ENCODE measurements around the gene TUBGCP2. TPM values are rescaled to one million over a fixed set of nuclear protein-coding genes. Genes with fewer than 3 reads are reported as not detected.

TUBGCP2 gene
- total and polyA plus RNA-seq, 9 of the 15 experiments (the other 6 are each of a cell fraction or from before 2014, with no cell fraction given), result 4.3 to 56.6 (median 28.4) TPM

DNA sequence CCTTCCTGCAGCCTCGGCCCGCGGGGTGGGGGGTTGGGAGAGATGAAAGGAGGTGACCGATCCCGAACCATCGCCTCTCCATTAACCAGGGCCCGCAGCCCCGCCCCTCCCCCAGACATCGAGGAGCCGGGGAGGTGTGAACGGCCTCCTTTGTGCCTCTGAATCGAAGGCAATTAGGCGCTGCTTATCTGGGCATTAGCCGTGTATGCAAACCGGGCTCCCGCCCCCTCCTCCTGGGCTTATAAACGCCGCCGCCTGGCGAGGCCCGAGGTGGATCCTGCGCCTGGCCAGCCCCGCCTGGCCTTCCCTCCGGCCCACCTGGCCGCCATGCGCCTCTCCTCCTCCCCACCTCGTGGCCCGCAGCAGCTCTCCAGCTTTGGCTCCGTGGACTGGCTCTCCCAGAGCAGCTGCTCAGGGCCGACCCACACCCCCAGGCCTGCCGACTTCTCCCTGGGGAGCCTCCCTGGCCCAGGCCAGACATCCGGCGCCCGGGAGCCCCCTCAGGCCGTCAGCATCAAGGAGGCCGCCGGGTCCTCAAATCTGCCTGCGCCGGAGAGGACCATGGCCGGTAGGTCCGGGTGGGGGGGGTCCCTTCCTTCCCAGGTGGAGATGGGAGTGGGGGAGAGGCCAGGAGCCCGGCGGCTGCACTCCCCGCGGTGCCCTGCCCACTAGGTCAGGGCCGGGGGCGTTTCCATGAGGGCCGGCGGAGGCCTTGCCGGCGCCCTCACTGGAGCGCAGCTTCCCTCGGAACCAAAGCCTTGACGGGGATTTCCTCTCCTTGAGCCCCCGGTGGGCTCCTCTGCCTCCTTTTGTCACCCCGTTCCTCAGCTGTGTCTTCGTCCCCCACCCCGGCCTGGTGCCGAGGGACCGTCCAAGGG is 70.8 kb downstream of the TUBGCP2 start, which contains the start of gene VENTX:
Gene VENTX (plus strand): TSS at position 268 of the 878 bp plus-strand sequence. CDS start 60 bp downstream, at position 328.
- Histone ChIP-seq H3K4me3 (no peak within 1 kb of the TSS), H3K9me1 (ENCODE audit: control insufficient read depth, insufficient read depth, low read length) (no peaks in the 10 kb centered on the region), H3K9me3 (replicated peaks; ENCODE audit: control insufficient read depth, insufficient read depth, low read depth, low read length) (no peaks in the 10 kb centered on the region), H3K36me3 (ENCODE audit: control insufficient read depth, insufficient read depth, low read length) (no peaks in the 10 kb centered on the region), H3K9ac (ENCODE audit: insufficient read depth in 1 of 2, low read depth in 2 of 2, low read length in 2 of 2) (no peak within 1 kb of the TSS), H3K4me1 (replicated peaks in 1 of 2; ENCODE audit: control insufficient read depth in 2 of 2, insufficient read depth in 2 of 2, low read length in 2 of 2) (peaks cover under 1 to 52% of the 10 kb centered on the region in 2 experiments), H3K79me2 (ENCODE audit: control insufficient read depth, insufficient read depth, low read length) (no peaks in the 10 kb centered on the region), H4K20me1 (replicated peaks; ENCODE audit: control insufficient read depth, insufficient read depth, low read length) (no peaks in the 10 kb centered on the region), H3K4me2 (ENCODE audit: insufficient read depth, low read length) (no peak within 1 kb of the TSS), H3K27me3 (ENCODE audit: control insufficient read depth in 2 of 2, insufficient read depth in 2 of 2, low read length in 2 of 2) (no peaks in the 10 kb centered on the region), H2AFZ (ENCODE audit: low read depth, low read length) (no peak within 1 kb of the TSS), H3K27ac (ENCODE audit: extremely low read depth, low read depth, low read length) (no peak within 1 kb of the TSS)
- FAIRE-seq (no peak), ATAC-seq (no peak), DNase-seq (ENCODE audit: extremely low read depth in 1 of 4, low spot score in 3 of 4) (no peak)
- no TSS peak for BruUV-seq (replicated peaks)
- intact Hi-C loops (cut with micrococcal nuclease) (no loop called here), in situ Hi-C loops (cut with MboI) (no loop called here)
- TF ChIP-seq ZNF444 (CRISPR knock-in tag; IDR thresholded peaks at IDR 0.05) (no peak), ZNF830 (CRISPR knock-in tag; IDR thresholded peaks at IDR 0.05) (no peak), MTF1 (CRISPR knock-in tag; IDR thresholded peaks at IDR 0.05; ENCODE audit: borderline replicate concordance) (no peak), ZNF75A (CRISPR knock-in tag; IDR thresholded peaks at IDR 0.05) (no peak), JUN (IDR thresholded peaks at IDR 0.05; ENCODE audit: borderline replicate concordance, low read depth, low read length) (no peak), JUN (CRISPR knock-in tag; IDR thresholded peaks at IDR 0.05; ENCODE audit: borderline replicate concordance) (no peak), ZNF717 (CRISPR knock-in tag; IDR thresholded peaks at IDR 0.05) (no peak), KLF1 (tag; IDR thresholded peaks at IDR 0.05) (no peak), TGIF2 (CRISPR knock-in tag; IDR thresholded peaks at IDR 0.05) (no peak)
- TF ChIP-seq, protein P1, sequence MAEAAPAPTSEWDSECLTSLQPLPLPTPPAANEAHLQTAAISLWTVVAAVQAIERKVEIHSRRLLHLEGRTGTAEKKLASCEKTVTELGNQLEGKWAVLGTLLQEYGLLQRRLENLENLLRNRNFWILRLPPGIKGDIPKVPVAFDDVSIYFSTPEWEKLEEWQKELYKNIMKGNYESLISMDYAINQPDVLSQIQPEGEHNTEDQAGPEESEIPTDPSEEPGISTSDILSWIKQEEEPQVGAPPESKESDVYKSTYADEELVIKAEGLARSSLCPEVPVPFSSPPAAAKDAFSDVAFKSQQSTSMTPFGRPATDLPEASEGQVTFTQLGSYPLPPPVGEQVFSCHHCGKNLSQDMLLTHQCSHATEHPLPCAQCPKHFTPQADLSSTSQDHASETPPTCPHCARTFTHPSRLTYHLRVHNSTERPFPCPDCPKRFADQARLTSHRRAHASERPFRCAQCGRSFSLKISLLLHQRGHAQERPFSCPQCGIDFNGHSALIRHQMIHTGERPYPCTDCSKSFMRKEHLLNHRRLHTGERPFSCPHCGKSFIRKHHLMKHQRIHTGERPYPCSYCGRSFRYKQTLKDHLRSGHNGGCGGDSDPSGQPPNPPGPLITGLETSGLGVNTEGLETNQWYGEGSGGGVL (CRISPR knock-in tag; IDR thresholded peaks at IDR 0.05), result no peak
- TF ChIP-seq, protein P2, sequence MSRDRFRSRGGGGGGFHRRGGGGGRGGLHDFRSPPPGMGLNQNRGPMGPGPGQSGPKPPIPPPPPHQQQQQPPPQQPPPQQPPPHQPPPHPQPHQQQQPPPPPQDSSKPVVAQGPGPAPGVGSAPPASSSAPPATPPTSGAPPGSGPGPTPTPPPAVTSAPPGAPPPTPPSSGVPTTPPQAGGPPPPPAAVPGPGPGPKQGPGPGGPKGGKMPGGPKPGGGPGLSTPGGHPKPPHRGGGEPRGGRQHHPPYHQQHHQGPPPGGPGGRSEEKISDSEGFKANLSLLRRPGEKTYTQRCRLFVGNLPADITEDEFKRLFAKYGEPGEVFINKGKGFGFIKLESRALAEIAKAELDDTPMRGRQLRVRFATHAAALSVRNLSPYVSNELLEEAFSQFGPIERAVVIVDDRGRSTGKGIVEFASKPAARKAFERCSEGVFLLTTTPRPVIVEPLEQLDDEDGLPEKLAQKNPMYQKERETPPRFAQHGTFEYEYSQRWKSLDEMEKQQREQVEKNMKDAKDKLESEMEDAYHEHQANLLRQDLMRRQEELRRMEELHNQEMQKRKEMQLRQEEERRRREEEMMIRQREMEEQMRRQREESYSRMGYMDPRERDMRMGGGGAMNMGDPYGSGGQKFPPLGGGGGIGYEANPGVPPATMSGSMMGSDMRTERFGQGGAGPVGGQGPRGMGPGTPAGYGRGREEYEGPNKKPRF (IDR thresholded peaks at IDR 0.05; ENCODE audit: low read depth, low read length), result no peak
- WGBS (ENCODE audit: insufficient coverage, low coverage, missing lambda C conversion rate), result 42% methylated on average over 8 of the region's 60 CpGs
- ChIA-PET CTCF (ENCODE audit: low intra/inter-chr PET ratio) (no interaction called here), POLR2A (no interaction called here)
